HepG2 (cell line): ENCODE results near the gene PCSK6. TPM values are rescaled to one million over a fixed set of nuclear protein-coding genes. Genes with fewer than 3 reads are reported as not detected.

Experiments
- BRD4 ChIP-seq: sonication (generic); formaldehyde crosslinking; IDR thresholded peaks from 2 replicates; pipeline ENCODE4 v1.4.0; 2020; ENCODE audit warnings: missing genetic modification reagents
- HNRNPH1 ChIP-seq: fragments of 200-400 bp; formaldehyde crosslinking; optimal IDR thresholded peaks from 2 replicates; pipeline ENCODE3; 2017; ENCODE audit warnings: mild to moderate bottlenecking, low read depth, low read length
- KLF11 ChIP-seq: IDR thresholded peaks from 2 replicates; pipeline ENCODE4 v1.6.1; 2016; ENCODE audit warnings: missing compliant biosample characterization
- KMT2B ChIP-seq: IDR thresholded peaks from 2 replicates; pipeline ENCODE4 v1.6.1; 2016; ENCODE audit warnings: missing genetic modification reagents, missing compliant biosample characterization
- MEIS1 ChIP-seq: sonication (generic); formaldehyde crosslinking; IDR thresholded peaks from 2 replicates; pipeline ENCODE4 v1.9.0; 2021; ENCODE audit warnings: mild to moderate bottlenecking, missing genetic modification reagents, moderate library complexity, borderline replicate concordance
- MIER3 ChIP-seq: IDR thresholded peaks from 2 replicates; pipeline ENCODE4 v1.6.1; 2016; ENCODE audit warnings: missing compliant biosample characterization, borderline replicate concordance
- TBL1XR1 ChIP-seq: fragments of 150-350 bp; IDR thresholded peaks from 2 replicates; pipeline ENCODE4 v1.6.1; 2014; ENCODE audit warnings: borderline replicate concordance, low read length; ENCODE audit not compliant: partially characterized antibody
- ZFP90 ChIP-seq: sonication (generic); formaldehyde crosslinking; IDR thresholded peaks from 2 replicates; pipeline ENCODE4 v1.8.0; 2022; ENCODE audit warnings: missing genetic modification reagents, mild to moderate bottlenecking, inconsistent platforms, borderline replicate concordance
- ZNF274 ChIP-seq: sonication (generic); formaldehyde crosslinking; IDR thresholded peaks from 2 replicates; pipeline ENCODE4 v1.5.1; 2020; ENCODE audit warnings: mild to moderate bottlenecking, missing genetic modification reagents
- ZNF501 ChIP-seq: sonication (generic); formaldehyde crosslinking; IDR thresholded peaks from 2 replicates; pipeline ENCODE4 v1.5.1; 2020; ENCODE audit warnings: mild to moderate bottlenecking, moderate library complexity, missing genetic modification reagents
- polyA plus RNA-seq, 8 experiments: library from polyadenylated mRNA; depleted of rRNA in 3 of 8; stranded (reverse) in 7 of 8; unstranded in 1 of 8; fragments of >200 nt; fragmentation: Illumina TruSeq in 4 of 8; extraction: Trizol in 4 of 8; gene quantifications; 2 replicates each; pipeline versions ENCODE4 v1.2.1 to v1.2.3, GENCODE V29; 2011 to 2016; ENCODE audit warnings: low read depth in 4 of 8, missing spikeins in 1 of 8, mixed read lengths in 1 of 8; ENCODE audit not compliant: insufficient read depth in 1 of 8
- total RNA-seq, 5 experiments: library from RNA; depleted of rRNA; stranded (reverse); fragments of >200 nt; fragmentation: Illumina TruSeq; extraction: Trizol; gene quantifications; 2 replicates each; pipeline ENCODE4 v1.2.3, GENCODE V29; 2016; ENCODE audit warnings: low read depth in 1 of 5
- TF ChIP-seq, protein P1 (sequence below): sonication (generic); formaldehyde crosslinking; IDR thresholded peaks from 2 replicates; pipeline ENCODE4 v1.4.0; 2020; ENCODE audit warnings: missing genetic modification reagents, borderline replicate concordance
- TF ChIP-seq, protein P2 (sequence below): IDR thresholded peaks from 2 replicates; pipeline ENCODE4 v1.4.0; 2020; ENCODE audit warnings: mild to moderate bottlenecking, missing genetic modification reagents
- TF ChIP-seq, protein P3 (sequence below): sonication (generic); formaldehyde crosslinking; IDR thresholded peaks from 2 replicates; pipeline ENCODE4 v1.4.0; 2020; ENCODE audit warnings: missing genetic modification reagents
- TF ChIP-seq, protein P4 (sequence below): sonication (generic); formaldehyde crosslinking; IDR thresholded peaks from 2 replicates; pipeline ENCODE4 v1.8.0; 2022; ENCODE audit warnings: missing genetic modification reagents, mild to moderate bottlenecking, moderate library complexity, borderline replicate concordance
- TF ChIP-seq, protein P5 (sequence below): IDR thresholded peaks from 2 replicates; pipeline ENCODE4 v1.6.1; 2016; ENCODE audit warnings: low read depth, control low read depth
- TF ChIP-seq, protein P6 (sequence below): sonication (generic); formaldehyde crosslinking; IDR thresholded peaks from 2 replicates; pipeline ENCODE4 v1.8.0; 2022; ENCODE audit warnings: mild to moderate bottlenecking, missing genetic modification reagents, moderate library complexity

PCSK6 gene
- total and polyA plus RNA-seq, 2 of the 13 experiments (the other 11 are each of a cell fraction or from before 2014, with no cell fraction given) = 56.5 to 155 TPM

DNA sequence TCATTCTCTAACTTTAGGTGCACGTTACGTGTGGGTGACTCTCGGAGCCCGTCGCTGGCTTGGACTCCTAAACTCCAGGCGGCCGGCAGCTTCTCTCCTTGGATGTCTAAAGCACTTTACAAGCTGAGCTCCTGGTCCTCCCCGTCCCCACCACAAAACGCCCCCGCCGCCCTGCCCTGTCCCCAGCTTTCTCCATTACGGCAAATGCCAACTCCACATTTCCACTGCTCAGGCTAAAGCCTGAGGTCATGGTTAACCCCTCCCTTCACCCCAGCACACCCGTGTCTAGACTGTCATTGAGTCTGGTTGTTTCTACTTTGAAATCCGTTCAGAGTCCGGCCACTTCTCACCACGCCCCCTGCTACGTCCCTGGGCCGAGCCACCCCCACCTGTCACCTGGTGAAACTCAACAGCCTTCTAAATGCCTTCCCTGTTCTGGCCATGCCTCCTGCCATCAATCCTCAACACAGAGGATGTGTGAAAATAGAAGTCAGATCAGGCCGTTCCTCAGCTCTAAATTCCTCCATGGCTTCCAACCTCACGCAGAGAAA is 8.1 kb upstream of the PCSK6 start (continued):
- peak; percentile 71; the same call in 1 of the 2 replicates for TF ChIP-seq MEIS1 (CRISPR knock-in tag)
- TF ChIP-seq, protein P1, sequence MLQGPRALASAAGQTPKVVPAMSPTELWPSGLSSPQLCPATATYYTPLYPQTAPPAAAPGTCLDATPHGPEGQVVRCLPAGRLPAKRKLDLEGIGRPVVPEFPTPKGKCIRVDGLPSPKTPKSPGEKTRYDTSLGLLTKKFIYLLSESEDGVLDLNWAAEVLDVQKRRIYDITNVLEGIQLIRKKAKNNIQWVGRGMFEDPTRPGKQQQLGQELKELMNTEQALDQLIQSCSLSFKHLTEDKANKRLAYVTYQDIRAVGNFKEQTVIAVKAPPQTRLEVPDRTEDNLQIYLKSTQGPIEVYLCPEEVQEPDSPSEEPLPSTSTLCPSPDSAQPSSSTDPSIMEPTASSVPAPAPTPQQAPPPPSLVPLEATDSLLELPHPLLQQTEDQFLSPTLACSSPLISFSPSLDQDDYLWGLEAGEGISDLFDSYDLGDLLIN (CRISPR knock-in tag) = no peak
- TF ChIP-seq, protein P2, sequence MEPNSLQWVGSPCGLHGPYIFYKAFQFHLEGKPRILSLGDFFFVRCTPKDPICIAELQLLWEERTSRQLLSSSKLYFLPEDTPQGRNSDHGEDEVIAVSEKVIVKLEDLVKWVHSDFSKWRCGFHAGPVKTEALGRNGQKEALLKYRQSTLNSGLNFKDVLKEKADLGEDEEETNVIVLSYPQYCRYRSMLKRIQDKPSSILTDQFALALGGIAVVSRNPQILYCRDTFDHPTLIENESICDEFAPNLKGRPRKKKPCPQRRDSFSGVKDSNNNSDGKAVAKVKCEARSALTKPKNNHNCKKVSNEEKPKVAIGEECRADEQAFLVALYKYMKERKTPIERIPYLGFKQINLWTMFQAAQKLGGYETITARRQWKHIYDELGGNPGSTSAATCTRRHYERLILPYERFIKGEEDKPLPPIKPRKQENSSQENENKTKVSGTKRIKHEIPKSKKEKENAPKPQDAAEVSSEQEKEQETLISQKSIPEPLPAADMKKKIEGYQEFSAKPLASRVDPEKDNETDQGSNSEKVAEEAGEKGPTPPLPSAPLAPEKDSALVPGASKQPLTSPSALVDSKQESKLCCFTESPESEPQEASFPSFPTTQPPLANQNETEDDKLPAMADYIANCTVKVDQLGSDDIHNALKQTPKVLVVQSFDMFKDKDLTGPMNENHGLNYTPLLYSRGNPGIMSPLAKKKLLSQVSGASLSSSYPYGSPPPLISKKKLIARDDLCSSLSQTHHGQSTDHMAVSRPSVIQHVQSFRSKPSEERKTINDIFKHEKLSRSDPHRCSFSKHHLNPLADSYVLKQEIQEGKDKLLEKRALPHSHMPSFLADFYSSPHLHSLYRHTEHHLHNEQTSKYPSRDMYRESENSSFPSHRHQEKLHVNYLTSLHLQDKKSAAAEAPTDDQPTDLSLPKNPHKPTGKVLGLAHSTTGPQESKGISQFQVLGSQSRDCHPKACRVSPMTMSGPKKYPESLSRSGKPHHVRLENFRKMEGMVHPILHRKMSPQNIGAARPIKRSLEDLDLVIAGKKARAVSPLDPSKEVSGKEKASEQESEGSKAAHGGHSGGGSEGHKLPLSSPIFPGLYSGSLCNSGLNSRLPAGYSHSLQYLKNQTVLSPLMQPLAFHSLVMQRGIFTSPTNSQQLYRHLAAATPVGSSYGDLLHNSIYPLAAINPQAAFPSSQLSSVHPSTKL (CRISPR knock-in tag) = peak; percentile 55
- peak; percentile 50; the same call in 1 of the 2 replicates for TF ChIP-seq ZNF501 (CRISPR knock-in tag)
- TF ChIP-seq, protein P3, sequence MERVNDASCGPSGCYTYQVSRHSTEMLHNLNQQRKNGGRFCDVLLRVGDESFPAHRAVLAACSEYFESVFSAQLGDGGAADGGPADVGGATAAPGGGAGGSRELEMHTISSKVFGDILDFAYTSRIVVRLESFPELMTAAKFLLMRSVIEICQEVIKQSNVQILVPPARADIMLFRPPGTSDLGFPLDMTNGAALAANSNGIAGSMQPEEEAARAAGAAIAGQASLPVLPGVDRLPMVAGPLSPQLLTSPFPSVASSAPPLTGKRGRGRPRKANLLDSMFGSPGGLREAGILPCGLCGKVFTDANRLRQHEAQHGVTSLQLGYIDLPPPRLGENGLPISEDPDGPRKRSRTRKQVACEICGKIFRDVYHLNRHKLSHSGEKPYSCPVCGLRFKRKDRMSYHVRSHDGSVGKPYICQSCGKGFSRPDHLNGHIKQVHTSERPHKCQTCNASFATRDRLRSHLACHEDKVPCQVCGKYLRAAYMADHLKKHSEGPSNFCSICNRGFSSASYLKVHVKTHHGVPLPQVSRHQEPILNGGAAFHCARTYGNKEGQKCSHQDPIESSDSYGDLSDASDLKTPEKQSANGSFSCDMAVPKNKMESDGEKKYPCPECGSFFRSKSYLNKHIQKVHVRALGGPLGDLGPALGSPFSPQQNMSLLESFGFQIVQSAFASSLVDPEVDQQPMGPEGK = peak; percentile 35; the same call in 1 of the 2 replicates
- peak; percentile 43; the same call in 1 of the 2 replicates for TF ChIP-seq ZFP90 (CRISPR knock-in tag)
- TF ChIP-seq KMT2B (CRISPR knock-in tag) = peak; percentile 26; the same call in 1 of the 2 replicates
- TF ChIP-seq MIER3 = 0 out of 2 replicates have a peak, but pooled peaks have one; percentile 24
- TF ChIP-seq KLF11 (CRISPR knock-in tag) = 0 out of 2 replicates have a peak, but pooled peaks have one; percentile 47
- TF ChIP-seq HNRNPH1 = no peak
- TF ChIP-seq, protein P4, sequence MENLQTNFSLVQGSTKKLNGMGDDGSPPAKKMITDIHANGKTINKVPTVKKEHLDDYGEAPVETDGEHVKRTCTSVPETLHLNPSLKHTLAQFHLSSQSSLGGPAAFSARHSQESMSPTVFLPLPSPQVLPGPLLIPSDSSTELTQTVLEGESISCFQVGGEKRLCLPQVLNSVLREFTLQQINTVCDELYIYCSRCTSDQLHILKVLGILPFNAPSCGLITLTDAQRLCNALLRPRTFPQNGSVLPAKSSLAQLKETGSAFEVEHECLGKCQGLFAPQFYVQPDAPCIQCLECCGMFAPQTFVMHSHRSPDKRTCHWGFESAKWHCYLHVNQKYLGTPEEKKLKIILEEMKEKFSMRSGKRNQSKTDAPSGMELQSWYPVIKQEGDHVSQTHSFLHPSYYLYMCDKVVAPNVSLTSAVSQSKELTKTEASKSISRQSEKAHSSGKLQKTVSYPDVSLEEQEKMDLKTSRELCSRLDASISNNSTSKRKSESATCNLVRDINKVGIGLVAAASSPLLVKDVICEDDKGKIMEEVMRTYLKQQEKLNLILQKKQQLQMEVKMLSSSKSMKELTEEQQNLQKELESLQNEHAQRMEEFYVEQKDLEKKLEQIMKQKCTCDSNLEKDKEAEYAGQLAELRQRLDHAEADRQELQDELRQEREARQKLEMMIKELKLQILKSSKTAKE (CRISPR knock-in tag) = peak; percentile 88
- TF ChIP-seq BRD4 (CRISPR knock-in tag) = 0 out of 2 replicates have a peak, but pooled peaks have one; percentile 25
- TF ChIP-seq, protein P5, sequence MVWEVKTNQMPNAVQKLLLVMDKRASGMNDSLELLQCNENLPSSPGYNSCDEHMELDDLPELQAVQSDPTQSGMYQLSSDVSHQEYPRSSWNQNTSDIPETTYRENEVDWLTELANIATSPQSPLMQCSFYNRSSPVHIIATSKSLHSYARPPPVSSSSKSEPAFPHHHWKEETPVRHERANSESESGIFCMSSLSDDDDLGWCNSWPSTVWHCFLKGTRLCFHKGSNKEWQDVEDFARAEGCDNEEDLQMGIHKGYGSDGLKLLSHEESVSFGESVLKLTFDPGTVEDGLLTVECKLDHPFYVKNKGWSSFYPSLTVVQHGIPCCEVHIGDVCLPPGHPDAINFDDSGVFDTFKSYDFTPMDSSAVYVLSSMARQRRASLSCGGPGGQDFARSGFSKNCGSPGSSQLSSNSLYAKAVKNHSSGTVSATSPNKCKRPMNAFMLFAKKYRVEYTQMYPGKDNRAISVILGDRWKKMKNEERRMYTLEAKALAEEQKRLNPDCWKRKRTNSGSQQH = 0 out of 2 replicates have a peak, but pooled peaks have one; percentile 55
- TF ChIP-seq ZNF274 = no peak
- TF ChIP-seq TBL1XR1 = peak; percentile 29
- TF ChIP-seq, protein P6, sequence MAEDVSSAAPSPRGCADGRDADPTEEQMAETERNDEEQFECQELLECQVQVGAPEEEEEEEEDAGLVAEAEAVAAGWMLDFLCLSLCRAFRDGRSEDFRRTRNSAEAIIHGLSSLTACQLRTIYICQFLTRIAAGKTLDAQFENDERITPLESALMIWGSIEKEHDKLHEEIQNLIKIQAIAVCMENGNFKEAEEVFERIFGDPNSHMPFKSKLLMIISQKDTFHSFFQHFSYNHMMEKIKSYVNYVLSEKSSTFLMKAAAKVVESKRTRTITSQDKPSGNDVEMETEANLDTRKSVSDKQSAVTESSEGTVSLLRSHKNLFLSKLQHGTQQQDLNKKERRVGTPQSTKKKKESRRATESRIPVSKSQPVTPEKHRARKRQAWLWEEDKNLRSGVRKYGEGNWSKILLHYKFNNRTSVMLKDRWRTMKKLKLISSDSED (CRISPR knock-in tag) = no peak
